HEK293 (cell line): Measurements from ENCODE around the gene PSD4.
A peak's percentile ranks its signal among the peaks of the same experiment; 100 is the strongest.

Experiments
- CTCF ChIA-PET: fragments of 350-600 bp; formaldehyde crosslinking; extraction: SDS; loops from one replicate; lab custom pipeline; 2021; ENCODE audit warnings: antibody characterized with exemption; lab: Yijun Ruan, JAX
- POLR2A ChIA-PET: fragments of 300-600 bp; formaldehyde crosslinking; extraction: SDS; loops from one replicate; lab custom pipeline; 2020; ENCODE audit warnings: antibody characterized with exemption, inconsistent platforms; lab: Yijun Ruan, JAX
- H3K27ac ChIP-seq: fragments of 200-500 bp; sonication (Bioruptor generic); 2 replicates; pipeline ENCODE4 v1.5.1; 2014; ENCODE audit warnings: low read depth, low read length, control low read depth, inconsistent platforms; ENCODE audit errors: extremely low read depth
- H3K36me3 ChIP-seq, 2 experiments: fragments of 200-500 bp in 1 of 2; sonication (Bioruptor generic) in 1 of 2; 1 replicate in 1 of 2; 2 replicates in 1 of 2; pipeline ENCODE4 v1.5.1; 2014 to 2017; ENCODE audit warnings: inconsistent platforms in 2 of 2, low read length in 2 of 2; ENCODE audit not compliant: control insufficient read depth in 2 of 2, insufficient read depth in 1 of 2
- H3K4me1 ChIP-seq: fragments of 200-500 bp; sonication (Bioruptor generic); 2 replicates; pipeline ENCODE4 v1.5.1; 2014; ENCODE audit warnings: mild to moderate bottlenecking, low read length, inconsistent platforms; ENCODE audit not compliant: control insufficient read depth, insufficient read depth
- H3K4me3 ChIP-seq: 2 replicates; pipeline ENCODE4 v1.5.1; 2011; ENCODE audit warnings: low read depth, mild to moderate bottlenecking, control low read depth, low read length, moderate library complexity
- H3K9me3 ChIP-seq: fragments of 200-500 bp; sonication (Bioruptor generic); 2 replicates; pipeline ENCODE4 v1.5.1; 2014; ENCODE audit warnings: low read depth, low read length, inconsistent platforms; ENCODE audit not compliant: control insufficient read depth, insufficient read depth
- EGR2 ChIP-seq: fragments of 450-650 bp; formaldehyde crosslinking; IDR thresholded peaks from 2 replicates; pipeline ENCODE4 v1.5.1; 2016; ENCODE audit warnings: low read depth, missing biosample characterization, missing genetic modification characterization
- GLI2 ChIP-seq: fragments of 450-650 bp; formaldehyde crosslinking; IDR thresholded peaks from 2 replicates; pipeline ENCODE4; 2017; ENCODE audit warnings: missing biosample characterization, missing genetic modification characterization, low read depth, borderline replicate concordance
- KLF10 ChIP-seq: fragments of 450-650 bp; IDR thresholded peaks from 2 replicates; pipeline ENCODE4 v1.5.1; 2018; ENCODE audit warnings: missing biosample characterization, mild to moderate bottlenecking, missing genetic modification characterization
- TCF7L2 ChIP-seq: IDR thresholded peaks from 2 replicates; pipeline ENCODE4 v1.6.1; 2011; ENCODE audit warnings: low read depth, mild to moderate bottlenecking, inconsistent platforms, low read length, moderate library complexity, borderline replicate concordance
- ZFHX2 ChIP-seq: fragments of 450-650 bp; formaldehyde crosslinking; conservative IDR thresholded peaks from 2 replicates; pipeline ENCODE4 v1.5.1; 2016; ENCODE audit warnings: missing biosample characterization, missing genetic modification characterization
- ZFP37 ChIP-seq: fragments of 450-650 bp; formaldehyde crosslinking; IDR thresholded peaks from 2 replicates; pipeline ENCODE4 v1.5.1; 2016; ENCODE audit warnings: missing biosample characterization, missing genetic modification characterization
- ZIC2 ChIP-seq: fragments of 450-650 bp; formaldehyde crosslinking; IDR thresholded peaks from 2 replicates; pipeline ENCODE4 v1.5.1; 2016; ENCODE audit warnings: missing biosample characterization, missing genetic modification characterization
- ZNF133 ChIP-seq: fragments of 450-650 bp; formaldehyde crosslinking; IDR thresholded peaks from 2 replicates; pipeline ENCODE4 v1.5.1; 2016; ENCODE audit warnings: missing biosample characterization, missing genetic modification characterization
- ZNF239 ChIP-seq: fragments of 450-650 bp; formaldehyde crosslinking; IDR thresholded peaks from 2 replicates; pipeline ENCODE4 v1.5.1; 2016; ENCODE audit warnings: missing biosample characterization, missing genetic modification characterization
- ZNF335 ChIP-seq: fragments of 450-650 bp; formaldehyde crosslinking; conservative IDR thresholded peaks from 2 replicates; pipeline ENCODE4 v1.5.1; 2016; ENCODE audit warnings: missing biosample characterization, missing genetic modification characterization
- ZNF48 ChIP-seq: fragments of 450-650 bp; formaldehyde crosslinking; IDR thresholded peaks from 2 replicates; pipeline ENCODE4 v1.5.1; 2016; ENCODE audit warnings: missing biosample characterization, missing genetic modification characterization
- ZNF510 ChIP-seq: fragments of 450-650 bp; formaldehyde crosslinking; IDR thresholded peaks from 2 replicates; pipeline ENCODE4 v1.5.1; 2018; ENCODE audit warnings: mild to moderate bottlenecking, missing genetic modification characterization, missing biosample characterization; ENCODE audit not compliant: insufficient replicate concordance
- ZNF549 ChIP-seq: fragments of 450-650 bp; IDR thresholded peaks from 2 replicates; pipeline ENCODE4 v1.5.1; 2018; ENCODE audit warnings: missing biosample characterization, missing genetic modification characterization, mild to moderate bottlenecking, inconsistent platforms, moderate library complexity
- ZNF624 ChIP-seq: fragments of 450-650 bp; formaldehyde crosslinking; IDR thresholded peaks from 2 replicates; pipeline ENCODE4 v1.5.1; 2017; ENCODE audit warnings: missing biosample characterization, missing genetic modification characterization
- ZXDB ChIP-seq: fragments of 450-650 bp; formaldehyde crosslinking; IDR thresholded peaks from 2 replicates; pipeline ENCODE4 v1.5.1; 2016; ENCODE audit warnings: missing biosample characterization, missing genetic modification characterization
- TF ChIP-seq, protein P1 (sequence below): fragments of 450-650 bp; formaldehyde crosslinking; IDR thresholded peaks from 2 replicates; pipeline ENCODE4 v1.5.1; 2016; ENCODE audit warnings: missing biosample characterization, missing genetic modification characterization
- TF ChIP-seq, protein P2 (sequence below): fragments of 450-650 bp; formaldehyde crosslinking; IDR thresholded peaks from 2 replicates; pipeline ENCODE4 v1.5.1; 2016; ENCODE audit warnings: missing biosample characterization, missing genetic modification characterization
- TF ChIP-seq, protein P3 (sequence below): fragments of 450-650 bp; formaldehyde crosslinking; IDR thresholded peaks from 2 replicates; pipeline ENCODE4 v1.5.1; 2016; ENCODE audit warnings: missing biosample characterization, missing genetic modification characterization
- TF ChIP-seq, protein P4 (sequence below): sonication (generic); formaldehyde crosslinking; IDR thresholded peaks from 2 replicates; pipeline ENCODE4 v1.8.1; 2022; ENCODE audit warnings: mild to moderate bottlenecking, moderate library complexity, missing genetic modification reagents
- TF ChIP-seq, protein P5 (sequence below): fragments of 450-650 bp; IDR thresholded peaks from 2 replicates; pipeline ENCODE4 v1.5.1; 2018; ENCODE audit warnings: missing biosample characterization, missing genetic modification characterization

The PSD4 gene

DNA sequence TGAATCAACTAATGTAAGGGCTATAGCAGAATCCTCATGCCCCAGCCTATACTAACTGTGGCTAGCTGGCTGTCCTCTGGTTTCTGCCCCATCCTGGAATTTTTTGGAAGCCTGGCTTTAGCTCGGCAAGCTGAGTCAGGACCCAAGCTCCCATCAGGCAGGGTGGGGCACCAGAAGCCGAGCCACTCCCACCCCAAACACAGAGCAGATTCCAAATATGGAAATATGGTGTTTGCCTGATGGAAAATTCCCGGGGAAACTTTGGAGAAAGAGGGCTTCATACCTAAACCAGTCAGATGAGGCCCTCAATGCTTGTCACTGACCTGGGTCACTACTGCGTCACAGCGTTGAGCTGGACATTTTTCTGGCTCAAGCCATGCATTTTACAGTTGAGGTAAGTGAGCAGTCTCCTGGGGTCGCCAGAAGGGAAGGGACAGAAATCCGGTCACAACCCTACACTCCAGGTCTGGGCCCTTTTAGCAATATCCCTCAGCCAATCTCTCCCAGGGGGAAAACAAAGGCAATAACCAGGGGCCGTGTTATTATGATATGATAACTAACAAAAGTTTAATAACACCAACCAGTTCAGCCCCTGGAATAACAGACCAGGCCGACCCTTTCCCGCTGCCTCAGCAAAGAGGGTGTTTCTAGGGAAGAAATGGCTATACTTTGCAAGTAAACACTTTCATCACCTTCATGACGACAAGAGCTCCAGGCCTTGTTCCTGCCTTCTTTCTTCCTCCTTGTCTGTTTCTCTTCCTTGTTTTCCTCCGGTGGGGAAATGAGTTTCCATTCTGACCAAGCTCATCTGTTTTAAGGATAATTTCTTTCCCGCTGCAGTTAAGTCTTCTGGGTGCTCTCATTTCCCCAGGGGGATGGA lies 37.7 kb downstream of the PSD4 start:
- TF ChIP-seq KLF10 (tag by site-specific recombination) (no peak), ZNF335 (tag by site-specific recombination) (peak; percentile 44)
- TF ChIP-seq, protein P1, sequence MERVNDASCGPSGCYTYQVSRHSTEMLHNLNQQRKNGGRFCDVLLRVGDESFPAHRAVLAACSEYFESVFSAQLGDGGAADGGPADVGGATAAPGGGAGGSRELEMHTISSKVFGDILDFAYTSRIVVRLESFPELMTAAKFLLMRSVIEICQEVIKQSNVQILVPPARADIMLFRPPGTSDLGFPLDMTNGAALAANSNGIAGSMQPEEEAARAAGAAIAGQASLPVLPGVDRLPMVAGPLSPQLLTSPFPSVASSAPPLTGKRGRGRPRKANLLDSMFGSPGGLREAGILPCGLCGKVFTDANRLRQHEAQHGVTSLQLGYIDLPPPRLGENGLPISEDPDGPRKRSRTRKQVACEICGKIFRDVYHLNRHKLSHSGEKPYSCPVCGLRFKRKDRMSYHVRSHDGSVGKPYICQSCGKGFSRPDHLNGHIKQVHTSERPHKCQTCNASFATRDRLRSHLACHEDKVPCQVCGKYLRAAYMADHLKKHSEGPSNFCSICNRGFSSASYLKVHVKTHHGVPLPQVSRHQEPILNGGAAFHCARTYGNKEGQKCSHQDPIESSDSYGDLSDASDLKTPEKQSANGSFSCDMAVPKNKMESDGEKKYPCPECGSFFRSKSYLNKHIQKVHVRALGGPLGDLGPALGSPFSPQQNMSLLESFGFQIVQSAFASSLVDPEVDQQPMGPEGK: no peak
- TF ChIP-seq, all 188 proteins: peak for 1
- Histone ChIP-seq H3K4me1 (peaks cover 13% of the 10 kb centered on the region), H3K36me3 (no peaks in the 10 kb centered on the region), H3K9me3 (no peaks in the 10 kb centered on the region), H3K27ac (no peak overlapping the region), H3K4me3 (no peak overlapping the region)
- POLR2A ChIA-PET: no interaction called here
- CTCF ChIA-PET: interaction anchor here (0.6 to 2.8 kb wide), 6 partner anchors 8 to 502 kb away, joined by 3 to 16 read pairs (median 10); no protein-coding TSS in a partner anchor

DNA sequence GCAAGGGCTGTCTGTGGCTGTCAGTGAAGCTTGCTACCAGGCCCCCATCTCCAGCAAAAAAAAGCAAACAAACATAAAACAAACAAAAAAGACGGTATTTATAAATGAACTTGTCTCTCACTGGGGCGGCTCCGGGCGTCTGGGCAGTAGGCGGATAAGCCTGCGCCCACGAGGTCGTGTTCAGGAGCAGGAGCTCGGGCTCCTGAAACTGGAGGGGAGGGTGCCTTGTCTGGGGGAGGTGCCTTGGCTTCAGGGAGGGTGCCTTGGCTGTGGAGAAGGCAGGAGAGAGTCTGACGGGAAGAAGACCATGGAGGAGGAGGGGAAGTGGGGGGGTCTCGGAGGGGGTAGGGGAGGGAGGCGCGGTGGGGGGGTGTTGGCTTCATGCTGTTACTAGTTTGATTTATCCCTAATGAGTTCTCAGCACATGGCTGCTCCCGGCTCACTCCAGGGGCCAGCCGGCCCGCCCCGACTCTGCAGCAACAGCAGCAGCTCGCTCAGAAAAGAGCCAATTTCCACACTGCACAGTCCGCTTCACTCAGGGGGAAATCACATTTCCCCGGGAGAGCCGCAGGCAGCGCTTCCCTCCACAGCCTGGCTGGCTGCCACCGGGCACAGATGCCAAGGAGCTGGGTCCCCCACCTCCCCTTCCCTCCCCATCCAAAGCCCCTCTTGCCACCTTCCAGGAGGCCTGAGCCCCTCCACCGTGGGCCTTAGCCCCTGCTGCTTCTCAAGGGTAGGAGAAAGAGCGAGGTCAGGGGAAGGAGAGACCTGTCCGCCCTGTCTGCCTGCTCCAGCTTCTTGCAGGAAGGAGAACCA lies 38.7 kb downstream of the PSD4 start:
- Histone ChIP-seq H3K4me3 (no peak overlapping the region), H3K4me1 (peaks cover 13% of the 10 kb centered on the region), H3K36me3 (no peaks in the 10 kb centered on the region), H3K27ac (no peak overlapping the region), H3K9me3 (no peaks in the 10 kb centered on the region)
- ChIA-PET CTCF (interaction anchor here (0.6 to 2.8 kb wide), 5 partner anchors 9 to 501 kb away, joined by 3 to 16 read pairs (median 13); no protein-coding TSS in a partner anchor), POLR2A (no interaction called here)
- no peak for TF ChIP-seq ZXDB (tag by site-specific recombination)
- TF ChIP-seq, protein P2, sequence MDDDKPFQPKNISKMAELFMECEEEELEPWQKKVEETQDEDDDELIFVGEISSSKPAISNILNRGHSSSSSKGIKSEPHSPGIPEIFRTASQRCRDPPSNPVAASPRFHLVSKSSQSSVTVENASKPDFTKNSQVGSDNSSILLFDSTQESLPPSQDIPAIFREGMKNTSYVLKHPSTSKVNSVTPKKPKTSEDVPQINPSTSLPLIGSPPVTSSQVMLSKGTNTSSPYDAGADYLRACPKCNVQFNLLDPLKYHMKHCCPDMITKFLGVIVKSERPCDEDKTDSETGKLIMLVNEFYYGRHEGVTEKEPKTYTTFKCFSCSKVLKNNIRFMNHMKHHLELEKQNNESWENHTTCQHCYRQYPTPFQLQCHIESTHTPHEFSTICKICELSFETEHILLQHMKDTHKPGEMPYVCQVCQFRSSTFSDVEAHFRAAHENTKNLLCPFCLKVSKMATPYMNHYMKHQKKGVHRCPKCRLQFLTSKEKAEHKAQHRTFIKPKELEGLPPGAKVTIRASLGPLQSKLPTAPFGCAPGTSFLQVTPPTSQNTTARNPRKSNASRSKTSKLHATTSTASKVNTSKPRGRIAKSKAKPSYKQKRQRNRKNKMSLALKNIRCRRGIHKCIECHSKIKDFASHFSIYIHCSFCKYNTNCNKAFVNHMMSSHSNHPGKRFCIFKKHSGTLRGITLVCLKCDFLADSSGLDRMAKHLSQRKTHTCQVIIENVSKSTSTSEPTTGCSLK (tag by site-specific recombination): no peak
- TF ChIP-seq, protein P3, sequence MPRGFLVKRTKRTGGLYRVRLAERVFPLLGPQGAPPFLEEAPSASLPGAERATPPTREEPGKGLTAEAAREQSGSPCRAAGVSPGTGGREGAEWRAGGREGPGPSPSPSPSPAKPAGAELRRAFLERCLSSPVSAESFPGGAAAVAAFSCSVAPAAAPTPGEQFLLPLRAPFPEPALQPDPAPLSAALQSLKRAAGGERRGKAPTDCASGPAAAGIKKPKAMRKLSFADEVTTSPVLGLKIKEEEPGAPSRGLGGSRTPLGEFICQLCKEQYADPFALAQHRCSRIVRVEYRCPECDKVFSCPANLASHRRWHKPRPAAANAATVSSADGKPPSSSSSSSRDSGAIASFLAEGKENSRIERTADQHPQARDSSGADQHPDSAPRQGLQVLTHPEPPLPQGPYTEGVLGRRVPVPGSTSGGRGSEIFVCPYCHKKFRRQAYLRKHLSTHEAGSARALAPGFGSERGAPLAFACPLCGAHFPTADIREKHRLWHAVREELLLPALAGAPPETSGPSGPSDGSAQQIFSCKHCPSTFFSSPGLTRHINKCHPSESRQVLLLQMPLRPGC (tag by site-specific recombination): no peak
- TF ChIP-seq ZNF510: no peak
- TF ChIP-seq TCF7L2: no peak
- no peak for TF ChIP-seq GLI2 (tag by site-specific recombination)
- no peak for TF ChIP-seq ZNF549 (tag by site-specific recombination)
- TF ChIP-seq ZIC2 (tag by site-specific recombination): peak; percentile 18; the same call in 1 of the 2 replicates
- peak; percentile 75 for TF ChIP-seq ZFHX2
- no peak for TF ChIP-seq ZFP37 (tag by site-specific recombination)
- no peak for TF ChIP-seq ZNF624 (tag by site-specific recombination)
- no peak for TF ChIP-seq ZNF133 (tag by site-specific recombination)
- TF ChIP-seq ZNF239: no peak
- TF ChIP-seq, protein P4, sequence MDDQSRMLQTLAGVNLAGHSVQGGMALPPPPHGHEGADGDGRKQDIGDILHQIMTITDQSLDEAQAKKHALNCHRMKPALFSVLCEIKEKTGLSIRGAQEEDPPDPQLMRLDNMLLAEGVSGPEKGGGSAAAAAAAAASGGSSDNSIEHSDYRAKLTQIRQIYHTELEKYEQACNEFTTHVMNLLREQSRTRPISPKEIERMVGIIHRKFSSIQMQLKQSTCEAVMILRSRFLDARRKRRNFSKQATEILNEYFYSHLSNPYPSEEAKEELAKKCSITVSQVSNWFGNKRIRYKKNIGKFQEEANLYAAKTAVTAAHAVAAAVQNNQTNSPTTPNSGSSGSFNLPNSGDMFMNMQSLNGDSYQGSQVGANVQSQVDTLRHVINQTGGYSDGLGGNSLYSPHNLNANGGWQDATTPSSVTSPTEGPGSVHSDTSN (CRISPR knock-in tag): no peak
- TF ChIP-seq ZNF48 (tag by site-specific recombination): no peak
- TF ChIP-seq, protein P5, sequence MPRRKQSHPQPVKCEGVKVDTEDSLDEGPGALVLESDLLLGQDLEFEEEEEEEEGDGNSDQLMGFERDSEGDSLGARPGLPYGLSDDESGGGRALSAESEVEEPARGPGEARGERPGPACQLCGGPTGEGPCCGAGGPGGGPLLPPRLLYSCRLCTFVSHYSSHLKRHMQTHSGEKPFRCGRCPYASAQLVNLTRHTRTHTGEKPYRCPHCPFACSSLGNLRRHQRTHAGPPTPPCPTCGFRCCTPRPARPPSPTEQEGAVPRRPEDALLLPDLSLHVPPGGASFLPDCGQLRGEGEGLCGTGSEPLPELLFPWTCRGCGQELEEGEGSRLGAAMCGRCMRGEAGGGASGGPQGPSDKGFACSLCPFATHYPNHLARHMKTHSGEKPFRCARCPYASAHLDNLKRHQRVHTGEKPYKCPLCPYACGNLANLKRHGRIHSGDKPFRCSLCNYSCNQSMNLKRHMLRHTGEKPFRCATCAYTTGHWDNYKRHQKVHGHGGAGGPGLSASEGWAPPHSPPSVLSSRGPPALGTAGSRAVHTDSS (tag by site-specific recombination): no peak
- TF ChIP-seq EGR2 (tag by site-specific recombination): peak; percentile 59
